ENCODE data around the gene MAP3K13. TPM values are rescaled to one million over a fixed set of nuclear protein-coding genes. Genes with fewer than 3 reads are reported as not detected.
"Not testable (repeated sequence)": the region's sequence is repeated elsewhere in the genome, so short reads cannot be mapped to it uniquely, and the experiment has no call there.

MAP3K13 gene
- total RNA-seq, 1 donor from 2014 or later, result 20.0 TPM

- ATAC-seq (no peak), DNase-seq (ENCODE audit: low spot score) (no peak)
These were observed 21.1 kb upstream of the MAP3K13 start for GRCh38 chr3:185341616-185342458.

GRCh38 chr3:185342459-185343174, 20.3 kb upstream of the MAP3K13 start:
- ATAC-seq (no peak), DNase-seq (ENCODE audit: low spot score) (no peak)

- no peak for ATAC-seq
- no peak for DNase-seq (ENCODE audit: low spot score)
These were observed 15.5 kb upstream of the MAP3K13 start for GRCh38 chr3:185347399-185347798.

GRCh38 chr3:185350841-185351240, 12.1 kb upstream of the MAP3K13 start:
- DNase-seq (ENCODE audit: low spot score), result no peak
- no peak for ATAC-seq

GRCh38 chr3:185351396-185351795, 11.5 kb upstream of the MAP3K13 start:
- no peak for DNase-seq (ENCODE audit: low spot score)
- no peak for ATAC-seq

- no peak for DNase-seq (ENCODE audit: low spot score)
- ATAC-seq, result peak; percentile 34
These were observed 9.7 kb upstream of the MAP3K13 start for GRCh38 chr3:185353225-185353624.

GRCh38 chr3:185353823-185354614, 8.9 kb upstream of the MAP3K13 start:
- DNase-seq (ENCODE audit: low spot score) (peak; percentile 64), ATAC-seq (peak; percentile 95)

GRCh38 chr3:185356499-185356898, 6.4 kb upstream of the MAP3K13 start:
- ATAC-seq, result no peak

GRCh38 chr3:185361920-185362319, 1.0 kb upstream of the MAP3K13 start:
- DNase-seq (ENCODE audit: low spot score), result no peak
- ATAC-seq, result peak; percentile 80

More at GRCh38 chr3:185356499-185356898, 6.4 kb upstream of the MAP3K13 start:
- DNase-seq (ENCODE audit: low spot score), result no peak

GRCh38 chr3:185363662-185364203, 797 bp downstream of the MAP3K13 start:
- no peak for DNase-seq (ENCODE audit: low spot score)
- ATAC-seq, result no peak

- no peak for DNase-seq (ENCODE audit: low spot score)
These were observed 2.5 kb downstream of the MAP3K13 start for GRCh38 chr3:185365291-185366073.

GRCh38 chr3:185366074-185366335, 3.1 kb downstream of the MAP3K13 start:
- ATAC-seq, result no peak
- DNase-seq (ENCODE audit: low spot score), result no peak

More at GRCh38 chr3:185365291-185366073, 2.5 kb downstream of the MAP3K13 start:
- ATAC-seq, result no peak

- ATAC-seq, result no peak
- DNase-seq (ENCODE audit: low spot score), result no peak
These were observed 4.0 kb downstream of the MAP3K13 start for GRCh38 chr3:185366913-185367312.

- not testable (repeated sequence) for ATAC-seq; DNase-seq (ENCODE audit: low spot score)
These were observed 7.4 kb downstream of the MAP3K13 start for GRCh38 chr3:185370349-185370748.

GRCh38 chr3:185371306-185372074, 8.6 kb downstream of the MAP3K13 start:
- ATAC-seq (no peak), DNase-seq (ENCODE audit: low spot score) (no peak)

- peak; percentile 34 for ATAC-seq
- DNase-seq (ENCODE audit: low spot score), result no peak
These were observed 18.6 kb downstream of the MAP3K13 start for GRCh38 chr3:185381320-185382058.

- ATAC-seq, result no peak
- no peak for DNase-seq (ENCODE audit: low spot score)
These were observed 19.2 kb downstream of the MAP3K13 start for GRCh38 chr3:185382154-185382553.

GRCh38 chr3:185386515-185386914, 23.6 kb downstream of the MAP3K13 start:
- not testable (repeated sequence) for DNase-seq (ENCODE audit: low spot score); ATAC-seq

GRCh38 chr3:185387646-185388045, 24.7 kb downstream of the MAP3K13 start:
- ATAC-seq, result no peak
- no peak for DNase-seq (ENCODE audit: low spot score)

Data from left lobe of liver (tissue), 2 donors.